OCI-LY1 (cell line): ENCODE results near the gene TIMELESS.

Experiments
- H2AFZ ChIP-seq: fragments of 200-600 bp; sonication (generic), shearing (Covaris generic); 2 replicates; pipeline ENCODE4 v1.6.0; 2014; ENCODE audit warnings: antibody characterized with exemption, mild to moderate bottlenecking, low read length
- H3F3A ChIP-seq: fragments of 200-600 bp; sonication (generic), shearing (Covaris generic); 2 replicates; pipeline ENCODE4 v1.6.0; 2014; ENCODE audit warnings: mild to moderate bottlenecking, antibody characterized with exemption, low read length, moderate library complexity; ENCODE audit not compliant: insufficient read depth
- H3K27ac ChIP-seq: fragments of 200-600 bp; sonication (generic); 2 replicates; pipeline ENCODE4 v1.5.1; 2014; ENCODE audit warnings: low read length, mixed run types, mild to moderate bottlenecking, low read depth; ENCODE audit not compliant: poor library complexity, severe bottlenecking
- H3K27me3 ChIP-seq: fragments of 200-600 bp; sonication (generic); 2 replicates; pipeline ENCODE4 v1.6.0; 2014; ENCODE audit warnings: antibody characterized with exemption, mild to moderate bottlenecking, low read length, moderate library complexity; ENCODE audit not compliant: insufficient read depth
- H3K36me3 ChIP-seq: fragments of 200-600 bp; sonication (generic); 2 replicates; pipeline ENCODE4 v1.6.1; 2014; ENCODE audit warnings: mild to moderate bottlenecking, antibody characterized with exemption, low read length, moderate library complexity, mixed read lengths; ENCODE audit not compliant: insufficient read depth
- H3K4me1 ChIP-seq: fragments of 200-600 bp; sonication (generic); 2 replicates; pipeline ENCODE4 v1.5.1; 2014; ENCODE audit warnings: mild to moderate bottlenecking, low read length, moderate library complexity; ENCODE audit not compliant: insufficient read depth, severe bottlenecking
- H3K4me2 ChIP-seq: fragments of 200-600 bp; sonication (generic), shearing (Covaris generic); 2 replicates; pipeline ENCODE4 v1.6.1; 2014; ENCODE audit warnings: low read length
- H3K4me3 ChIP-seq: fragments of 200-600 bp; sonication (generic); 2 replicates; pipeline ENCODE4 v1.5.1; 2014; ENCODE audit warnings: low read length, low read depth, mild to moderate bottlenecking, mixed read lengths; ENCODE audit not compliant: poor library complexity, severe bottlenecking
- H3K79me2 ChIP-seq: fragments of 200-600 bp; shearing (Covaris generic); 2 replicates; pipeline ENCODE4 v1.6.1; 2016; ENCODE audit warnings: mixed run types, low read length, mixed read lengths; ENCODE audit not compliant: insufficient read depth
- H3K9ac ChIP-seq: fragments of 200-600 bp; sonication (generic), shearing (Covaris generic); 2 replicates; pipeline ENCODE4 v1.6.1; 2014; ENCODE audit warnings: mild to moderate bottlenecking, low read length, mixed read lengths
- H3K9me2 ChIP-seq: fragments of 200-600 bp; sonication (generic), shearing (Covaris generic); 2 replicates; pipeline ENCODE4 v1.6.1; 2014; ENCODE audit warnings: low read depth, mild to moderate bottlenecking, low read length, mixed read lengths
- H3K9me3 ChIP-seq: fragments of 200-600 bp; shearing (Covaris generic); 2 replicates; pipeline ENCODE4 v1.6.1; 2014; ENCODE audit warnings: low read length, mixed read lengths
- H4K20me1 ChIP-seq: fragments of 200-600 bp; sonication (generic), shearing (Covaris generic); 2 replicates; pipeline ENCODE4 v1.6.0; 2016; ENCODE audit warnings: mild to moderate bottlenecking, low read length; ENCODE audit not compliant: insufficient read depth
- CTCF ChIP-seq: fragments of 200-600 bp; sonication (generic), shearing (Covaris generic); IDR thresholded peaks from 2 replicates; pipeline ENCODE4 v1.5.1; 2017; ENCODE audit warnings: mild to moderate bottlenecking, antibody characterized with exemption, low read length, moderate library complexity, mixed read lengths
- EZH2 ChIP-seq: fragments of 200-600 bp; sonication (generic), shearing (Covaris generic); IDR thresholded peaks from 2 replicates; pipeline ENCODE4 v1.8.0; 2017; ENCODE audit warnings: borderline replicate concordance, mixed run types, mild to moderate bottlenecking, antibody characterized with exemption, low read length, moderate library complexity, mixed read lengths

The TIMELESS gene

DNA sequence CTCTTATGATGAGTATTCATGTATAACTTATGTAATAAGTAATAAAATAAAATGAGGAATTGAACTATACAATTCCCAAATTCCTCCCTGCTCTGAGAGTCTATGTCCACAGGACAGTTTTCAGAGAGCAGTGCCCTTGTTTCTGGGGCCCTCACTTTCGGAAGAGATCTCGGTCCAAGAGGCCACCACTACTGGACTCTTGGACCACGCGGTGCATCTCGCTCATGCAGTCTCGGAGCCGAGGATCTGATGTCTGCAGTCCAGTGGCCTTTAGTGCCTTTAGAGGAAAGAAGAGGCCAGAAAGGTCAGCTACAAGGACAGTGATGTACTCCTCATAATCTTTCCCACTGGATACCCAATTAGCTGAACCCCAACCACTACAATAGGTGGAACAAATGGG, 30.4 kb upstream of the TIMELESS start:
- H4K20me1 ChIP-seq = no peaks in the 10 kb centered on the region
- no peaks in the 10 kb centered on the region for H3K27me3 ChIP-seq
- no peak for TF ChIP-seq EZH2
- TF ChIP-seq CTCF = no peak
- no peak overlapping the region for H3K4me3 ChIP-seq
- no peaks in the 10 kb centered on the region for H3K79me2 ChIP-seq
- H3K9ac ChIP-seq = no peak overlapping the region
- no peak overlapping the region for H3K4me2 ChIP-seq
- H2AFZ ChIP-seq = no peak overlapping the region
- H3K9me2 ChIP-seq = no peaks in the 10 kb centered on the region
- no peaks in the 10 kb centered on the region for H3K4me1 ChIP-seq
- H3K27ac ChIP-seq = no peak overlapping the region
- no peaks in the 10 kb centered on the region for H3K9me3 ChIP-seq
- H3F3A ChIP-seq = no peaks in the 10 kb centered on the region; the same call in 1 of the 2 replicates
- no peaks in the 10 kb centered on the region for H3K36me3 ChIP-seq

DNA sequence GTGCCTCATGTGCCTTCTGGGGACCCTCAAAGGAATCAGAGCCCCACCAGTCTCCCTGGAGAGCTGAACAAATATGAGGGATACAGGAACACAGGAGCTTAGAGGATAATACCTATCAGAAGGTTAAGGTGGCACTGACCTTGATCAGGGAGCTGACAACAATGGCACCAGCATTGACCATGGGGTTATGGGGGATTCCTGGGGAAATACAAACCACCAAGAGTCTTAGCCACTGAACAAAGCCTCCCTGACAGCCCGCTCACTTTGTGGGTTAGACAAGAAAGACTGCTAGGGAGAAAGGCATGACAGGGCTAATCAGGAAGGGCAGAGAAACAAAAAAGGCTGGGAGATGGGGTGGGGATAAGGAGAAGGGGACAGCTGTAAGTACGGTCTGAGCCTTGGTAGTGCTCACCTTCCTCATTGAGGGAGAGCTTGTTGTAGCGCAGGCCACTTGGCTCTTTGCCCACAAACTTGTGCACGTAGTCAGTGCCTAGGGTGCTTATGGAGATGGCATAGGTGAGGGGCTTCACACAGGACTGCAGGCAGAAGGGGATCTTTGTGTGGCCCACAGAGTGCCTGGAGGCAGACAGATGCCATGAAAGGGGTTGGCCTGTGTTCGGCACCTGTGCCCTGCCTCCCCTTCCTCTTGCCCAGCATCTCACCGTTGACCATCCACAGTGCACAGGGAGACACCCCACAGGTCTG, 28.4 kb upstream of the TIMELESS start:
- no peak overlapping the region for H3K27ac ChIP-seq
- no peaks in the 10 kb centered on the region for H3K79me2 ChIP-seq
- H3K36me3 ChIP-seq = peaks cover 8% of the 10 kb centered on the region
- H3K4me2 ChIP-seq = no peak overlapping the region
- H3K4me3 ChIP-seq = no peak overlapping the region
- no peak overlapping the region for H3K9ac ChIP-seq
- TF ChIP-seq CTCF (no peak), EZH2 (no peak)
- no peak overlapping the region for H2AFZ ChIP-seq
- H4K20me1 ChIP-seq = no peaks in the 10 kb centered on the region
- no peaks in the 10 kb centered on the region for H3K9me3 ChIP-seq
- no peaks in the 10 kb centered on the region; the same call in 1 of the 2 replicates for H3F3A ChIP-seq
- H3K9me2 ChIP-seq = no peaks in the 10 kb centered on the region
- H3K27me3 ChIP-seq = no peaks in the 10 kb centered on the region
- no peaks in the 10 kb centered on the region for H3K4me1 ChIP-seq

DNA sequence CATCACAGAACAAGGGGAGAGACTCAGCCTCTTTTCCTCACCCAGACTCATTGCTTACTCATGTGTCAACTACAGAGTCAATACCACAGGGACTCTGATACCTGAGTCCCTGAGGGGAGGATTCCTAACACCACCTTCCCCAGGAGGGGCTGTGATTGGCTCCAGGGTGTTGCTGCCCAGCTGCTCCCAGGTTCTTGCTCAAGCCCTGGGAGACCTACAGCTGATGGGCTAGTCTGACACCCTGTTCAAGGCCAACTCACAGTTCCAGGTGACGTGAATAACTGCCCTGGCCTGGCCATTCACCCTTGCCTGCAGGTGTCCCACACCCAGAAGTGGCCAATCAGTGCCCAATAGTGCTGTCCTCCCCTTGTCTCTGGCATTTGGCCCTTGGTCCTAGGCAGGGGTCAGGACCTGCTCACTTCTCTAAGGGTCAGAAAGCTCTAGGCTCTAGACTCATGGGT, 27.8 kb upstream of the TIMELESS start:
- TF ChIP-seq CTCF (no peak), EZH2 (no peak)
- no peak overlapping the region for H3K9ac ChIP-seq
- H3K4me1 ChIP-seq = no peaks in the 10 kb centered on the region
- no peaks in the 10 kb centered on the region for H3K9me3 ChIP-seq
- H3K9me2 ChIP-seq = no peaks in the 10 kb centered on the region
- H2AFZ ChIP-seq = no peak overlapping the region
- H3K4me3 ChIP-seq = no peak overlapping the region
- peaks cover 15% of the 10 kb centered on the region for H3K36me3 ChIP-seq
- H3K27ac ChIP-seq = no peak overlapping the region
- H3F3A ChIP-seq = no peaks in the 10 kb centered on the region; the same call in 1 of the 2 replicates
- H4K20me1 ChIP-seq = no peaks in the 10 kb centered on the region
- no peaks in the 10 kb centered on the region for H3K27me3 ChIP-seq
- H3K4me2 ChIP-seq = no peak overlapping the region
- H3K79me2 ChIP-seq = 0 out of 2 replicates have a peak, but pooled peaks cover 3% of the 10 kb centered on the region
